ENCODE results near the gene MID1. TPM values are rescaled to one million over a fixed set of nuclear protein-coding genes. Genes with fewer than 3 reads are reported as not detected.
A peak's percentile ranks its signal among the peaks of the same experiment; 100 is the strongest.

The MID1 gene
- total and polyA plus RNA-seq, 9 of the 15 experiments (the other 6 are each of a cell fraction or from before 2014, with no cell fraction given): 0.07 to 0.54 (median 0.33) TPM

- FAIRE-seq: no peak
- no TSS peak for BruUV-seq (replicated peaks)
- H3K27ac ChIP-seq (ENCODE audit: extremely low read depth, low read depth, low read length): no peak overlapping the region
Measured at GRCh38 chrX:10401239-10401638, 219.1 kb downstream of the MID1 start.

More at GRCh38 chrX:10401239-10401638, 219.1 kb downstream of the MID1 start:
- no peak overlapping the region for H3K4me3 ChIP-seq
- H3K36me3 ChIP-seq (ENCODE audit: control insufficient read depth, insufficient read depth, low read length): no peaks in the 10 kb centered on the region
- ChIA-PET CTCF (ENCODE audit: low intra/inter-chr PET ratio) (interaction anchor here (0.6 kb wide), 1 partner anchor 267 kb away, joined by 3 read pairs; no protein-coding TSS in a partner anchor), POLR2A (no interaction called here)
- H3K9me3 ChIP-seq (replicated peaks; ENCODE audit: control insufficient read depth, insufficient read depth, low read depth, low read length): no peaks in the 10 kb centered on the region
- intact Hi-C loops (cut with micrococcal nuclease): no loop called here
- no peaks in the 10 kb centered on the region for H3K9me1 ChIP-seq (ENCODE audit: control insufficient read depth, insufficient read depth, low read length)
- no peaks in the 10 kb centered on the region for H3K79me2 ChIP-seq (ENCODE audit: control insufficient read depth, insufficient read depth, low read length)
- H3K9ac ChIP-seq (ENCODE audit: insufficient read depth in 1 of 2, low read depth in 2 of 2, low read length in 2 of 2): no peak overlapping the region
- no peak overlapping the region for H3K4me2 ChIP-seq (ENCODE audit: insufficient read depth, low read length)
- H3K4me1 ChIP-seq (replicated peaks in 1 of 2; ENCODE audit: control insufficient read depth in 2 of 2, insufficient read depth in 2 of 2, low read length in 2 of 2): no peaks in the 10 kb centered on the region
- peak in 1 of 2 experiments; percentile 17; a peak in 1 of 4 replicates for TF ChIP-seq RAD21 (CRISPR knock-in tag; conservative IDR thresholded peaks at IDR 0.05 in 1 of 2, IDR thresholded peaks at IDR 0.05 in 1 of 2)
- TF ChIP-seq CTCF (IDR thresholded peaks at IDR 0.05 in 2 of 3, conservative IDR thresholded peaks at IDR 0.05 in 1 of 3; ENCODE audit: insufficient read depth in 2 of 3, low read depth in 1 of 3, low read length in 3 of 3): peak in 2 of 3 experiments; percentile 14 to 18; a peak in 2 of 6 replicates
- no peak for TF ChIP-seq GABPB2 (CRISPR knock-in tag; conservative IDR thresholded peaks at IDR 0.05)
- H4K20me1 ChIP-seq (replicated peaks; ENCODE audit: control insufficient read depth, insufficient read depth, low read length): no peaks in the 10 kb centered on the region
- in situ Hi-C loops (cut with MboI): no loop called here
- no peaks in the 10 kb centered on the region for H3K27me3 ChIP-seq (ENCODE audit: control insufficient read depth in 2 of 2, insufficient read depth in 2 of 2, low read length in 2 of 2)
- no peak overlapping the region for H2AFZ ChIP-seq (ENCODE audit: low read depth, low read length)
- DNase-seq (ENCODE audit: extremely low read depth in 1 of 4, low spot score in 3 of 4) (peak in 1 of 4 experiments; percentile 0), ATAC-seq (no peak)
- WGBS (ENCODE audit: insufficient coverage, low coverage, missing lambda C conversion rate): 0% methylated on average over 1 of the region's 1 CpG
